A549 (cell line): ENCODE data around the gene SLC16A8. TPM values are rescaled to one million over a fixed set of nuclear protein-coding genes. Genes with fewer than 3 reads are reported as not detected.

Experiments
- ATAC-seq, 2 experiments: fragments of 200-7000 bp in 1 of 2; fragments of >200 bp in 1 of 2; cut with Nextera tagmentation in 1 of 2; cut with Tn5 transposase in 1 of 2; 3 replicates each; pipeline versions ENCODE4 v1.8.0 to v1.9.1; 2018 to 2020; ENCODE audit warnings: mild to moderate bottlenecking in 1 of 2, moderate library complexity in 1 of 2
- CTCF ChIA-PET: fragments of 300-600 bp; sonication (Branson Sonifier 250); formaldehyde crosslinking; extraction: SDS; loops from one replicate; lab custom pipeline; 2021; ENCODE audit warnings: antibody characterized with exemption, inconsistent platforms; lab: Yijun Ruan, JAX
- POLR2A ChIA-PET: fragments of 350-600 bp; formaldehyde crosslinking; extraction: SDS; loops from one replicate; lab custom pipeline; 2021; ENCODE audit warnings: antibody characterized with exemption, inconsistent platforms; lab: Yijun Ruan, JAX
- DNase-seq, 2 experiments: peaks; one replicate each; pipeline versions ENCODE4 v3.0.0 to v3.0.0-alpha.2; 2011 to 2016; ENCODE audit warnings: low read depth in 1 of 2, low spot score in 1 of 2
- FAIRE-seq: peaks from 2 replicates; lab custom pipeline; 2011; peaks lifted over from hg19 to GRCh38; lab: Jason Lieb, UNC
- H3K27ac ChIP-seq, 2 experiments: fragments of >200 bp; sonication (Bioruptor Twin); formaldehyde crosslinking; 3 replicates each; pipeline ENCODE4 v1.5.1; 2016 to 2017
- H3K4me1 ChIP-seq: fragments of >200 bp; sonication (Bioruptor Twin); formaldehyde crosslinking; 3 replicates; pipeline ENCODE4 v1.6.1; 2016
- H3K4me2 ChIP-seq: fragments of >200 bp; sonication (Bioruptor Twin); formaldehyde crosslinking; 3 replicates; pipeline ENCODE4 v1.6.1; 2016
- H3K4me3 ChIP-seq: fragments of >200 bp; sonication (Bioruptor Twin); formaldehyde crosslinking; 3 replicates; pipeline ENCODE4 v1.5.1; 2016
- H3K9me3 ChIP-seq: fragments of >200 bp; sonication (Bioruptor Twin); formaldehyde crosslinking; 3 replicates; pipeline ENCODE4 v1.6.1; 2016
- ATOH8 ChIP-seq: fragments of 250-450 bp; sonication (Bioruptor Pico); IDR thresholded peaks from 2 replicates; pipeline ENCODE4 v1.5.0; 2020; ENCODE audit warnings: low read depth, mild to moderate bottlenecking, moderate library complexity
- CBX8 ChIP-seq: fragments of 200-600 bp; sonication (generic); IDR thresholded peaks from 2 replicates; pipeline ENCODE4 v1.6.1; 2016
- CTCF ChIP-seq: fragments of >200 bp; sonication (Bioruptor Twin); formaldehyde crosslinking; IDR thresholded peaks from 3 replicates; pipeline ENCODE4 v1.5.1; 2016
- FOSB ChIP-seq: fragments of 250-450 bp; sonication (Bioruptor Pico); IDR thresholded peaks from 2 replicates; pipeline ENCODE4 v1.5.0; 2020; ENCODE audit warnings: mild to moderate bottlenecking, moderate library complexity
- FOXS1 ChIP-seq: fragments of 250-450 bp; sonication (Bioruptor Pico); IDR thresholded peaks from 2 replicates; pipeline ENCODE4 v1.5.0; 2020; ENCODE audit warnings: mild to moderate bottlenecking, moderate library complexity
- KDM1A ChIP-seq: fragments of 200-600 bp; sonication (generic); IDR thresholded peaks from 2 replicates; pipeline ENCODE4 v1.6.1; 2016; ENCODE audit warnings: low read depth, mild to moderate bottlenecking
- KDM5A ChIP-seq: fragments of 200-600 bp; sonication (generic); IDR thresholded peaks from 2 replicates; pipeline ENCODE4 v1.6.1; 2016; ENCODE audit warnings: antibody characterized with exemption, mild to moderate bottlenecking
- MAX ChIP-seq: IDR thresholded peaks from 2 replicates; pipeline ENCODE4 v1.6.1; 2012
- MYC ChIP-seq: IDR thresholded peaks from 2 replicates; pipeline ENCODE4 v1.6.1; 2012; ENCODE audit warnings: mild to moderate bottlenecking, inconsistent platforms, low read length, improper control_type of control experiment, borderline replicate concordance
- NPAS2 ChIP-seq: fragments of 250-450 bp; sonication (Bioruptor Pico); IDR thresholded peaks from 2 replicates; pipeline ENCODE4 v1.8.0; 2022; ENCODE audit warnings: mild to moderate bottlenecking, moderate library complexity, borderline replicate concordance
- RAD21 ChIP-seq, 2 experiments: fragments of >200 bp in 1 of 2; sonication (Bioruptor Twin) in 1 of 2; formaldehyde crosslinking in 1 of 2; IDR thresholded peaks in 1 of 2; conservative IDR thresholded peaks in 1 of 2; 2 replicates in 1 of 2; 3 replicates in 1 of 2; pipeline ENCODE4 v1.6.1; 2012 to 2018; ENCODE audit warnings: inconsistent platforms in 1 of 2
- RCOR1 ChIP-seq: fragments of 150-350 bp; IDR thresholded peaks from 2 replicates; pipeline ENCODE4 v1.6.1; 2014; ENCODE audit warnings: antibody characterized with exemption, low read length, low read depth
- RNF2 ChIP-seq: fragments of 200-600 bp; sonication (generic); IDR thresholded peaks from 2 replicates; pipeline ENCODE4 v1.6.1; 2016; ENCODE audit warnings: low read depth, mild to moderate bottlenecking, antibody characterized with exemption, moderate library complexity, borderline replicate concordance
- SMC3 ChIP-seq: fragments of >200 bp; sonication (Bioruptor Twin); formaldehyde crosslinking; IDR thresholded peaks from 3 replicates; pipeline ENCODE4 v1.6.1; 2018; ENCODE audit warnings: inconsistent platforms
- TP53 ChIP-seq: fragments of 250-450 bp; sonication (Bioruptor Pico); IDR thresholded peaks from 2 replicates; pipeline ENCODE4 v1.5.0; 2021; ENCODE audit warnings: mild to moderate bottlenecking, moderate library complexity
- ZNF302 ChIP-seq: fragments of 250-450 bp; sonication (Bioruptor Pico); IDR thresholded peaks from 2 replicates; pipeline ENCODE4 v1.9.0; 2021; ENCODE audit warnings: inconsistent platforms, mild to moderate bottlenecking, moderate library complexity
- WGBS: methylation state at CpG from one replicate; pipeline ENCODE4 v1.1.6; 2017; ENCODE audit errors: missing lambda C conversion rate; 5-methylcytosine and 5-hydroxymethylcytosine counted together
- polyA plus RNA-seq, 4 experiments: library from polyadenylated mRNA; depleted of rRNA in 3 of 4; stranded (reverse); fragments of >200 nt; fragmentation: RNase III in 1 of 4; extraction: RNeasy Plus Mini Kit Qiagen cat#74134 plus additional on column Dnase treatment in 1 of 4; gene quantifications; 2 replicates in 3 of 4; 3 replicates in 1 of 4; pipeline ENCODE4 v1.2.3, GENCODE V29; 2011 to 2017
- TF ChIP-seq, protein P1 (sequence below): fragments of >200 bp; sonication (Bioruptor Twin); formaldehyde crosslinking; IDR thresholded peaks from 2 replicates; pipeline ENCODE4 v1.6.1; 2016

Gene SLC16A8
- polyA plus RNA-seq, 2 of the 4 experiments (the other 2 are of a cell fraction), result not detected

GRCh38 chr22:38069372-38070249 lies 14.4 kb downstream of the SLC16A8 start:
- Histone ChIP-seq H3K4me3 (no peak overlapping the region), H3K27ac (no peak overlapping the region), H3K4me1 (no peaks in the 10 kb centered on the region), H3K4me2 (no peak overlapping the region), H3K9me3 (no peaks in the 10 kb centered on the region)
- FAIRE-seq (no peak), DNase-seq (peak in 1 of 2 experiments; percentile 45), ATAC-seq (peak; percentile 58 to 83; a peak in 4 of 6 replicates)
- TF ChIP-seq, protein P1, sequence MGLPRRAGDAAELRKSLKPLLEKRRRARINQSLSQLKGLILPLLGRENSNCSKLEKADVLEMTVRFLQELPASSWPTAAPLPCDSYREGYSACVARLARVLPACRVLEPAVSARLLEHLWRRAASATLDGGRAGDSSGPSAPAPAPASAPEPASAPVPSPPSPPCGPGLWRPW, result no peak
- no peak for TF ChIP-seq FOSB (CRISPR knock-in tag)
- TF ChIP-seq KDM1A, result no peak
- no peak for TF ChIP-seq ATOH8
- TF ChIP-seq CTCF, result peak; percentile 49
- TF ChIP-seq SMC3, result peak; percentile 46; the same call in 1 of the 3 replicates
- no peak for TF ChIP-seq RNF2
- TF ChIP-seq KDM5A, result no peak
- TF ChIP-seq RAD21 (conservative IDR thresholded peaks at IDR 0.05 in 1 of 2, IDR thresholded peaks at IDR 0.05 in 1 of 2), result peak; percentile 66 to 67
- TF ChIP-seq RCOR1, result no peak
- TF ChIP-seq ZNF302, result no peak
- TF ChIP-seq TP53 (CRISPR knock-in tag), result no peak
- TF ChIP-seq NPAS2, result no peak
- no peak for TF ChIP-seq MAX
- WGBS, result 68% methylated on average over 21 of the region's 21 CpGs
- ChIA-PET POLR2A (no interaction called here), CTCF (interaction anchor here (0.6 to 4.0 kb wide), 20 partner anchors 8 to 663 kb away, joined by 3 to 23 read pairs (median 3); partner anchors contain the start of genes BAIAP2L2 and PICK1)

DNA sequence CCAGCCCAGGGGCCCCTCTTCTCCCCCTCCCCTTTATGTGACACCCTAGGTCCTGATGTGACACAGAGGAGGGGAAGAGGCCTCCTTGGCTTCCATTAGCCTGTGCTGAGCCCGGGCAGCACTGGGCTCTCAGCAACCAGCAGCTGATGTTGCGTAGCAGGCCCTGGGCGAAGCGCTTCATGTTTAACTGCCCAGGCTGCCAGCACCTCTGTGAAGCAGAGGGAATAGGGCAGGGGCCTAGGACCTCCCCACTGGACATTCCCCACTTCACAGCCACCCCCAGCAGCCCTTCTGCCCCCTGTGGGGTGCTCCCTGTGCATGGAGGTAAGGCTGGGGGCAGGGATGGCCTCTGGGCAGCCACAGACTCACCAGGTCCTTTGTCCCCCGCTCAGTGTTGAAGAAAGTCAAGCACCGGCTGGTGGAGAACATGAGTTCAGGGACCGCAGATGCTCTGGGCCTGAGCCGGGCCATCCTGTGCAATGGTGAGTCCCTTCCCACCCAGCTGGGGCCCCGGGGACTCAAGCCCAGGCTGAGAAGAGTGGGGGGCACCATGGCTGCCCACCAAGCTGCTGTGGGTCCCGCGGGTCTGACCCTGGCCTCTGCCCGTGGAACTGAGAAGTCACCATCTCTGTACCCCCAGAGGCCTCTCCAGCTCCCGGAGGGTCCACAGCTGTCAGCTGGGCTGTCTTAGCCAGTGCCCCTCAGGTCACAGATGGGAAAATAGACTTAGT lies 15.2 kb downstream of the SLC16A8 start:
- DNase-seq (no peak), FAIRE-seq (no peak), ATAC-seq (peak in 1 of 2 experiments; percentile 12; a peak in 2 of 6 replicates)
- ChIA-PET CTCF (interaction anchor here (0.7 to 4.0 kb wide), 12 partner anchors 10 to 503 kb away, joined by 3 to 23 read pairs (median 7); partner anchors contain the start of genes BAIAP2L2 and PICK1), POLR2A (no interaction called here)
- no peak overlapping the region for H3K27ac ChIP-seq
- WGBS, result 90% methylated on average over 4 of the region's 13 CpGs
- TF ChIP-seq MYC, result no peak
- TF ChIP-seq FOXS1 (CRISPR knock-in tag), result no peak
- no peak for TF ChIP-seq CBX8
- no peaks in the 10 kb centered on the region for H3K9me3 ChIP-seq
- H3K4me2 ChIP-seq, result no peak overlapping the region
- H3K4me3 ChIP-seq, result no peak overlapping the region
- no peaks in the 10 kb centered on the region for H3K4me1 ChIP-seq
